HepG2 (cell line): ENCODE measurements around the gene SAMD14. TPM values are rescaled to one million over a fixed set of nuclear protein-coding genes. Genes with fewer than 3 reads are reported as not detected.
A peak's percentile ranks its signal among the peaks of the same experiment; 100 is the strongest.

Experiments
- ATAD3A ChIP-seq: sonication (generic); formaldehyde crosslinking; IDR thresholded peaks from 2 replicates; pipeline ENCODE4 v1.4.0; 2020; ENCODE audit warnings: missing genetic modification reagents
- ATF1 ChIP-seq: IDR thresholded peaks from 2 replicates; pipeline ENCODE4 v1.6.1; 2016; ENCODE audit warnings: mild to moderate bottlenecking, control low read depth
- ERF ChIP-seq: IDR thresholded peaks from 2 replicates; pipeline ENCODE4 v1.6.1; 2018; ENCODE audit warnings: missing biosample characterization, missing genetic modification reagents
- ISX ChIP-seq: sonication (generic); formaldehyde crosslinking; conservative IDR thresholded peaks from 2 replicates; pipeline ENCODE4 v1.5.0; 2020; ENCODE audit warnings: missing genetic modification reagents
- KMT2B ChIP-seq: IDR thresholded peaks from 2 replicates; pipeline ENCODE4 v1.6.1; 2016; ENCODE audit warnings: missing genetic modification reagents, missing compliant biosample characterization
- NR2C2 ChIP-seq: sonication (generic); formaldehyde crosslinking; IDR thresholded peaks from 2 replicates; pipeline ENCODE4 v1.4.0; 2020; ENCODE audit warnings: missing genetic modification reagents, mild to moderate bottlenecking, moderate library complexity, borderline replicate concordance
- POLR2A ChIP-seq, 2 experiments: IDR thresholded peaks; 2 replicates each; pipeline ENCODE4 v1.6.1; 2011; ENCODE audit warnings: low read depth in 2 of 2, low read length in 2 of 2, mild to moderate bottlenecking in 1 of 2, moderate library complexity in 1 of 2; ENCODE audit not compliant: insufficient read depth in 1 of 2
- RARG ChIP-seq: sonication (generic); formaldehyde crosslinking; IDR thresholded peaks from 2 replicates; pipeline ENCODE4 v1.4.0; 2020; ENCODE audit warnings: low read depth, mild to moderate bottlenecking, missing genetic modification reagents
- TBX3 ChIP-seq: fragments of 450-650 bp; IDR thresholded peaks from 2 replicates; pipeline ENCODE4 v1.6.1; 2017; ENCODE audit warnings: antibody characterized with exemption, mild to moderate bottlenecking, inconsistent platforms, borderline replicate concordance
- ZBTB1 ChIP-seq: sonication (generic); formaldehyde crosslinking; IDR thresholded peaks from 2 replicates; pipeline ENCODE4 v1.4.0; 2020; ENCODE audit warnings: missing genetic modification reagents, borderline replicate concordance
- ZFYVE20 ChIP-seq: sonication (generic); formaldehyde crosslinking; IDR thresholded peaks from 2 replicates; pipeline ENCODE4 v1.8.0; 2023; ENCODE audit warnings: low read depth, mild to moderate bottlenecking, moderate library complexity, missing genetic modification reagents, borderline replicate concordance
- ZNF296 ChIP-seq: sonication (generic); formaldehyde crosslinking; conservative IDR thresholded peaks from 2 replicates; pipeline ENCODE4 v1.5.0; 2020; ENCODE audit warnings: mild to moderate bottlenecking, missing genetic modification reagents
- ZNF33B ChIP-seq: sonication (generic); formaldehyde crosslinking; IDR thresholded peaks from 2 replicates; pipeline ENCODE4 v1.5.1; 2020; ENCODE audit warnings: mild to moderate bottlenecking, missing genetic modification reagents
- ZNF496 ChIP-seq: sonication (generic); formaldehyde crosslinking; IDR thresholded peaks from 2 replicates; pipeline ENCODE4 v1.8.1; 2023; ENCODE audit warnings: mild to moderate bottlenecking, moderate library complexity, missing genetic modification reagents; ENCODE audit not compliant: insufficient replicate concordance
- ZNF709 ChIP-seq: sonication (generic); formaldehyde crosslinking; IDR thresholded peaks from 2 replicates; pipeline ENCODE4 v1.5.0; 2020; ENCODE audit warnings: mild to moderate bottlenecking, missing genetic modification reagents
- polyA plus RNA-seq, 8 experiments: library from polyadenylated mRNA; depleted of rRNA in 3 of 8; stranded (reverse) in 7 of 8; unstranded in 1 of 8; fragments of >200 nt; fragmentation: Illumina TruSeq in 4 of 8; extraction: Trizol in 4 of 8; gene quantifications; 2 replicates each; pipeline versions ENCODE4 v1.2.1 to v1.2.3, GENCODE V29; 2011 to 2016; ENCODE audit warnings: low read depth in 4 of 8, missing spikeins in 1 of 8, mixed read lengths in 1 of 8; ENCODE audit not compliant: insufficient read depth in 1 of 8
- total RNA-seq, 5 experiments: library from RNA; depleted of rRNA; stranded (reverse); fragments of >200 nt; fragmentation: Illumina TruSeq; extraction: Trizol; gene quantifications; 2 replicates each; pipeline ENCODE4 v1.2.3, GENCODE V29; 2016; ENCODE audit warnings: low read depth in 1 of 5
- TF ChIP-seq, protein P1 (sequence below): sonication (generic); formaldehyde crosslinking; IDR thresholded peaks from 2 replicates; pipeline ENCODE4 v1.4.0; 2020; ENCODE audit warnings: mild to moderate bottlenecking, missing genetic modification reagents
- TF ChIP-seq, protein P2 (sequence below): IDR thresholded peaks from 2 replicates; pipeline ENCODE4 v1.6.1; 2012; ENCODE audit warnings: low read length, improper control_type of control experiment
- TF ChIP-seq, protein P3 (sequence below): sonication (generic); formaldehyde crosslinking; IDR thresholded peaks from 2 replicates; pipeline ENCODE4 v1.8.1; 2023; ENCODE audit warnings: mild to moderate bottlenecking, missing genetic modification reagents
- TF ChIP-seq, protein P4 (sequence below), 2 experiments: fragments of 450-650 bp in 1 of 2; sonication (generic) in 1 of 2; formaldehyde crosslinking; IDR thresholded peaks; 2 replicates each; pipeline versions ENCODE4 v1.5.0 to v1.8.0; 2020 to 2022; ENCODE audit warnings: mild to moderate bottlenecking in 1 of 2, missing genetic modification reagents in 1 of 2

SAMD14 gene
- total and polyA plus RNA-seq, 2 of the 13 experiments (the other 11 are each of a cell fraction or from before 2014, with no cell fraction given), result 0.07 to 0.22 TPM

DNA sequence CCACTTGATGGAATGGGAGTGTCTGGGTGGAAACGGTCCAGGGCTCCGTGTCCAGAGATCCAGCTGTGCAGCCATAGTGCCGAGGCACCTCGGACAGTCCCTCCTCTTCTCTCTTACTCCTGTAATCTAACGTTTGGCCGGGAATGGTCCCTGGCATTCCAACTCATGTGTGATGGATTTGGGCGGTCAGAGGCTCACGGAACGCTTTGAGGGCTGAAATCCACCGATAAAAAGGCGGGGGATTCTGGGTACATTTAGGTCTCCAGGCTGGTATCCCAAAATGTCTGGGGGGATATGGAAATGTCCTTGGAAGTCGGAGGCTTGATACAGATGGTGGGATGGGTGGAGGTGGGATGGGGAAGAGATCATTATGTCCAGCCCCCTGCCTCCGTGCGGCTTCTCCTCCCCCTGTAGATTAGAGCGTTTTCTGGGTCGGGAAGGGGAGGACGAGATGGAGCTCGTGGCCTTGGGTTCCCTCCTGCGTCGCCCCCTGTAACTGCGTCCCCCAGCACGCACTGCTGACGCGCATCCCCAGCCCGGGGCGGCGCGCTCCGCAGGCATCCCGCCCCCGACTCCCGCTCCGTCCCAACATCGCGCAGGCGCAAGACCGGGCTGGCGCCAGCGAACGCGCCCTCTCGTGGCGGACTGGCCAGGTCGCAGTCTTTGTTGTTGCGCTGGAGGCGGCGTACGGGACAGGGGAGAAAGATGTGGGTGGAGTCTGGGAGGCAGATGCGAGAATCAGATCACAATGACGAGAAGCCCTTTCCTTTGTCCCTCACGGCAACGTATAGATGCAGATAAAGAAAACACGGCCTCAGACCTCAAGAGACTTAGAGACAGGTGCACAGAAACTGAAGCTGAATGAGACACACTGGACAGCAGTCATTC is 31.3 kb upstream of the SAMD14 start (continued):
- TF ChIP-seq ZFYVE20 (CRISPR knock-in tag) (0 out of 2 replicates have a peak, but pooled peaks have one; percentile 0), TBX3 (no peak), ISX (CRISPR knock-in tag) (no peak), KMT2B (no peak), ZNF33B (CRISPR knock-in tag) (no peak; the same call in 1 of the 2 replicates), ATAD3A (CRISPR knock-in tag) (no peak), ZNF296 (no peak), ZNF496 (no peak), ATF1 (CRISPR knock-in tag) (no peak), ERF (CRISPR knock-in tag) (0 out of 2 replicates have a peak, but pooled peaks have one; percentile 55), ZNF709 (CRISPR knock-in tag) (peak; percentile 72; the same call in 1 of the 2 replicates), NR2C2 (CRISPR knock-in tag) (no peak), ZBTB1 (CRISPR knock-in tag) (no peak), RARG (CRISPR knock-in tag) (no peak), POLR2A (IDR thresholded peaks at IDR 0.05; ENCODE audit: insufficient read depth in 1 of 2, low read depth in 2 of 2, low read length in 2 of 2) (no peak)
- TF ChIP-seq, protein P1, sequence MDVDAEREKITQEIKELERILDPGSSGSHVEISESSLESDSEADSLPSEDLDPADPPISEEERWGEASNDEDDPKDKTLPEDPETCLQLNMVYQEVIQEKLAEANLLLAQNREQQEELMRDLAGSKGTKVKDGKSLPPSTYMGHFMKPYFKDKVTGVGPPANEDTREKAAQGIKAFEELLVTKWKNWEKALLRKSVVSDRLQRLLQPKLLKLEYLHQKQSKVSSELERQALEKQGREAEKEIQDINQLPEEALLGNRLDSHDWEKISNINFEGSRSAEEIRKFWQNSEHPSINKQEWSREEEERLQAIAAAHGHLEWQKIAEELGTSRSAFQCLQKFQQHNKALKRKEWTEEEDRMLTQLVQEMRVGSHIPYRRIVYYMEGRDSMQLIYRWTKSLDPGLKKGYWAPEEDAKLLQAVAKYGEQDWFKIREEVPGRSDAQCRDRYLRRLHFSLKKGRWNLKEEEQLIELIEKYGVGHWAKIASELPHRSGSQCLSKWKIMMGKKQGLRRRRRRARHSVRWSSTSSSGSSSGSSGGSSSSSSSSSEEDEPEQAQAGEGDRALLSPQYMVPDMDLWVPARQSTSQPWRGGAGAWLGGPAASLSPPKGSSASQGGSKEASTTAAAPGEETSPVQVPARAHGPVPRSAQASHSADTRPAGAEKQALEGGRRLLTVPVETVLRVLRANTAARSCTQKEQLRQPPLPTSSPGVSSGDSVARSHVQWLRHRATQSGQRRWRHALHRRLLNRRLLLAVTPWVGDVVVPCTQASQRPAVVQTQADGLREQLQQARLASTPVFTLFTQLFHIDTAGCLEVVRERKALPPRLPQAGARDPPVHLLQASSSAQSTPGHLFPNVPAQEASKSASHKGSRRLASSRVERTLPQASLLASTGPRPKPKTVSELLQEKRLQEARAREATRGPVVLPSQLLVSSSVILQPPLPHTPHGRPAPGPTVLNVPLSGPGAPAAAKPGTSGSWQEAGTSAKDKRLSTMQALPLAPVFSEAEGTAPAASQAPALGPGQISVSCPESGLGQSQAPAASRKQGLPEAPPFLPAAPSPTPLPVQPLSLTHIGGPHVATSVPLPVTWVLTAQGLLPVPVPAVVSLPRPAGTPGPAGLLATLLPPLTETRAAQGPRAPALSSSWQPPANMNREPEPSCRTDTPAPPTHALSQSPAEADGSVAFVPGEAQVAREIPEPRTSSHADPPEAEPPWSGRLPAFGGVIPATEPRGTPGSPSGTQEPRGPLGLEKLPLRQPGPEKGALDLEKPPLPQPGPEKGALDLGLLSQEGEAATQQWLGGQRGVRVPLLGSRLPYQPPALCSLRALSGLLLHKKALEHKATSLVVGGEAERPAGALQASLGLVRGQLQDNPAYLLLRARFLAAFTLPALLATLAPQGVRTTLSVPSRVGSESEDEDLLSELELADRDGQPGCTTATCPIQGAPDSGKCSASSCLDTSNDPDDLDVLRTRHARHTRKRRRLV (CRISPR knock-in tag), result no peak
- TF ChIP-seq, protein P2, sequence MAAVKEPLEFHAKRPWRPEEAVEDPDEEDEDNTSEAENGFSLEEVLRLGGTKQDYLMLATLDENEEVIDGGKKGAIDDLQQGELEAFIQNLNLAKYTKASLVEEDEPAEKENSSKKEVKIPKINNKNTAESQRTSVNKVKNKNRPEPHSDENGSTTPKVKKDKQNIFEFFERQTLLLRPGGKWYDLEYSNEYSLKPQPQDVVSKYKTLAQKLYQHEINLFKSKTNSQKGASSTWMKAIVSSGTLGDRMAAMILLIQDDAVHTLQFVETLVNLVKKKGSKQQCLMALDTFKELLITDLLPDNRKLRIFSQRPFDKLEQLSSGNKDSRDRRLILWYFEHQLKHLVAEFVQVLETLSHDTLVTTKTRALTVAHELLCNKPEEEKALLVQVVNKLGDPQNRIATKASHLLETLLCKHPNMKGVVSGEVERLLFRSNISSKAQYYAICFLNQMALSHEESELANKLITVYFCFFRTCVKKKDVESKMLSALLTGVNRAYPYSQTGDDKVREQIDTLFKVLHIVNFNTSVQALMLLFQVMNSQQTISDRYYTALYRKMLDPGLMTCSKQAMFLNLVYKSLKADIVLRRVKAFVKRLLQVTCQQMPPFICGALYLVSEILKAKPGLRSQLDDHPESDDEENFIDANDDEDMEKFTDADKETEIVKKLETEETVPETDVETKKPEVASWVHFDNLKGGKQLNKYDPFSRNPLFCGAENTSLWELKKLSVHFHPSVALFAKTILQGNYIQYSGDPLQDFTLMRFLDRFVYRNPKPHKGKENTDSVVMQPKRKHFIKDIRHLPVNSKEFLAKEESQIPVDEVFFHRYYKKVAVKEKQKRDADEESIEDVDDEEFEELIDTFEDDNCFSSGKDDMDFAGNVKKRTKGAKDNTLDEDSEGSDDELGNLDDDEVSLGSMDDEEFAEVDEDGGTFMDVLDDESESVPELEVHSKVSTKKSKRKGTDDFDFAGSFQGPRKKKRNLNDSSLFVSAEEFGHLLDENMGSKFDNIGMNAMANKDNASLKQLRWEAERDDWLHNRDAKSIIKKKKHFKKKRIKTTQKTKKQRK, result no peak
- TF ChIP-seq, protein P3, sequence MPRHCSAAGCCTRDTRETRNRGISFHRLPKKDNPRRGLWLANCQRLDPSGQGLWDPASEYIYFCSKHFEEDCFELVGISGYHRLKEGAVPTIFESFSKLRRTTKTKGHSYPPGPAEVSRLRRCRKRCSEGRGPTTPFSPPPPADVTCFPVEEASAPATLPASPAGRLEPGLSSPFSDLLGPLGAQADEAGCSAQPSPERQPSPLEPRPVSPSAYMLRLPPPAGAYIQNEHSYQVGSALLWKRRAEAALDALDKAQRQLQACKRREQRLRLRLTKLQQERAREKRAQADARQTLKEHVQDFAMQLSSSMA (CRISPR knock-in tag), result no peak
- TF ChIP-seq, protein P4, sequence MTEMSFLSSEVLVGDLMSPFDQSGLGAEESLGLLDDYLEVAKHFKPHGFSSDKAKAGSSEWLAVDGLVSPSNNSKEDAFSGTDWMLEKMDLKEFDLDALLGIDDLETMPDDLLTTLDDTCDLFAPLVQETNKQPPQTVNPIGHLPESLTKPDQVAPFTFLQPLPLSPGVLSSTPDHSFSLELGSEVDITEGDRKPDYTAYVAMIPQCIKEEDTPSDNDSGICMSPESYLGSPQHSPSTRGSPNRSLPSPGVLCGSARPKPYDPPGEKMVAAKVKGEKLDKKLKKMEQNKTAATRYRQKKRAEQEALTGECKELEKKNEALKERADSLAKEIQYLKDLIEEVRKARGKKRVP (CRISPR knock-in tag; IDR thresholded peaks at IDR 0.05), result 0 out of 4 replicates have a peak, but pooled peaks of 1 of the 2 experiments have one; percentile 31
